Midbrain (tissue), 1 donor: ENCODE results near the gene COG8.

ENCODE experiments used
- DNase-seq: peaks from one replicate; lab custom pipeline; 2025; lab: John Stamatoyannopoulos, UW

Gene COG8

DNA sequence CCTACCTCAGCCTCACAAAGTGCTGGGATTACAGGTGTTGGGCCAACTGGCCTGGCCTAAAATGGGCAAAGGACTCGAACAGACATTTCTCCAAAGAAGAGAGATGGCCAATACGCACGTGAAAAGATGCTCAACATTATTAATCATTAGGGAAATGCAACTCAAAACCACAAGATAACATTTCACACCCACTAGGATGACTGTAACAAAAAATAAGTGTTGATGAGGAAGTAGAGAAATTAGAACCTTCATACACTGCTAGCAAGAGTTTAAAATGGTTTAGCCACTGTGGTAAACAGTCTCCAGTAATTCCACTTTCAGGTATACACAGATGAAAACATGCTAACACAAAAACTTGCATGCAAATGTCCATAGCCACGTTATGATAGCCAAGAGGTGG lies 6.6 kb upstream of the COG8 start:
- no peak for DNase-seq

DNA sequence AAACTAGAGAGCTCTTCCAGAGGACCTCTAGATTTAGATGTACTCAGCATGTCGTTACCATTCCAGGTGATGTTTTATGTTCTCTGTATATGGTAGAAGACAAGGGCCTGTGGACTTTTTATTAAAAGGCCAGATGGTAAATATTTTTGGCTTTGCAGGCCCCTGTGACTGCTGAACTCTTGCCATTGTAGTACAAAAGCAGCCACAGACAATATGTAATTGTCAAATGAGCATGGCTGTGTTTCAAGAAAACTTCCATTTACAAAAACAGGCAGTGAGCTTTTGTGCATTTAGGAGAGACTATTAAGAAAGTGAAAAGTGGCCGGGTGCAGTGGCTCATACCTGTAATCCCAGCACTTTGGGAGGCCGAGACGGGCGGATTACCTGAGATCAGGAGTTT lies 4.8 kb upstream of the COG8 start:
- peak; percentile 29 for DNase-seq

DNA sequence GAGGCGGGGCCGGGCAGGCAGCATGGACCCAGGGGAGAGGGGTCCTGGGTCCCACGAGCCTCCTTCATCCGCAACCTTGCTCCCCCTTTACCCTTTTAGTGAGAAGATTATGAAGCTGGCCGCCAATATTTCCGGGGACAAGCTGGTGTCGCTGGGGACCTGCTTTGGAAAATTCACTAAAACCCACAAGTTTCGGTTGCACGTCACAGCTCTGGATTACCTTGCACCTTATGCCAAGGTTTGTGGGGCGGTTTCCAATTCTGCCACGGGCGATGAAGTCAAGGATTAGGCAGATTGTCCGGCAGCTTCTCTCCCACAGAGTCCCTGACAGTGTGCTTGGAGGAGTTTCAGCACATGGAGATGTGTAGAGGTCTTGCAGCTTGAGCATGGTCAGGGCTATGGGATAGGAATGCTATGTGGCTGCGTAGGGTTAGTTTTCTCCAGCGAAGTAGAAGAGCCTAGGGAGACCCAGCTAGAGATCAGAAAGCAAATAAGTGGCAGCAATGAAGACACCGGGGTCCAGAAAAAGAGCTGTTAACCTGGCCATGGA lies 806 bp upstream of the COG8 start:
- no peak for DNase-seq

DNA sequence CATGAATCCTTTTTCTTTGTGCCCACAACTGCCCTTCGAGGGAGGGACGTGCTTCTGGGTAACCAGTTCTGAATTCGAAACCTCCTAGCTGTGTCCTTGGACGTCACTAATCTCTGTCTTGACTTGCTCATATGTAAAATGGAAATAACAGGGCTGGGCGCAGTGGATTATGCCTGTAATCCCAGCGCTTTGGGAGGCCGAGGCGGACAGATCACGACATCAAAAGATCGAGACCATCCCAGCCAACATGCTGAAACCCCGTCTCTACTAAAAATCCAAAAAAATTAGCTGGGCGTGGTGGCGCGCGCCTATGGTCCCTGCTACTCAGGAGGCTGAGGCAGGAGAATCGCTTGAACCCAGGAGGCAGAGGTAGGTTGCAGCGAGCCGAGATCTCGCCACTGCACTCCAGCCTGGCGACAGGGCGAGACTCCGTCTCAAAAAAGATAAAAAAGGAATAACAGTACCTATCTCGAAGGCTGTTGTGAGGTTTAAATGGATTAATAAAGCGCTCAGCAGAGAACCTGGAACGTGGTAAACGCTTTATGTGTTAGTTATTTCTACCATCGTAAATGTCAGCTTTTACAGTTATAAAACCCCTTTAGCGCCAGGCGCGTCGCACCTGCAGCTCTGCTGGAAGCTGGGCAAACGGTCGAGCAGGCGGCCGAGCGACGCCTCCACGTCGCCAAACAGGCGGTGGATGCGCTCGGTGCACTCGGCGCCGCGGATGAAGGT lies 641 bp downstream of the COG8 start:
- DNase-seq: no peak

DNA sequence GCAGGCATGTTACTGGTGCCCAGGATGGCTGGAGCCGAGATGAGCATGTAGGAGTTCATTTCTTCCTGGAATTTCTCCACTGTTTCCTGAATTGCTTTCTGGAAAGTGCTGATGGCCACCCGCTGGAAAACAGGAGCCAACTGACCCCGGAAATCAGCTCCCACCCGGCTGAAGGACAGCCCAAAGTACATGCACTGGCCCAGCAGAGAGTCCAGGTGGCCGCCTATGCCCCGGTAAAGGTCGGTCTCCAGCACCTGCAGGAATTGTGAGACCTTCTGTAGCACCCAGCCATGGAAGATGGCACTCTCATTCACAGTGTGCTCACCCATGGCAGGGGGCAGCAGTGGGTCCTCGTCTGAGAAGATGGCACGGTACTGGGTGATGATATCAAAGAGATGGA lies 4.7 kb downstream of the COG8 start:
- no peak for DNase-seq

DNA sequence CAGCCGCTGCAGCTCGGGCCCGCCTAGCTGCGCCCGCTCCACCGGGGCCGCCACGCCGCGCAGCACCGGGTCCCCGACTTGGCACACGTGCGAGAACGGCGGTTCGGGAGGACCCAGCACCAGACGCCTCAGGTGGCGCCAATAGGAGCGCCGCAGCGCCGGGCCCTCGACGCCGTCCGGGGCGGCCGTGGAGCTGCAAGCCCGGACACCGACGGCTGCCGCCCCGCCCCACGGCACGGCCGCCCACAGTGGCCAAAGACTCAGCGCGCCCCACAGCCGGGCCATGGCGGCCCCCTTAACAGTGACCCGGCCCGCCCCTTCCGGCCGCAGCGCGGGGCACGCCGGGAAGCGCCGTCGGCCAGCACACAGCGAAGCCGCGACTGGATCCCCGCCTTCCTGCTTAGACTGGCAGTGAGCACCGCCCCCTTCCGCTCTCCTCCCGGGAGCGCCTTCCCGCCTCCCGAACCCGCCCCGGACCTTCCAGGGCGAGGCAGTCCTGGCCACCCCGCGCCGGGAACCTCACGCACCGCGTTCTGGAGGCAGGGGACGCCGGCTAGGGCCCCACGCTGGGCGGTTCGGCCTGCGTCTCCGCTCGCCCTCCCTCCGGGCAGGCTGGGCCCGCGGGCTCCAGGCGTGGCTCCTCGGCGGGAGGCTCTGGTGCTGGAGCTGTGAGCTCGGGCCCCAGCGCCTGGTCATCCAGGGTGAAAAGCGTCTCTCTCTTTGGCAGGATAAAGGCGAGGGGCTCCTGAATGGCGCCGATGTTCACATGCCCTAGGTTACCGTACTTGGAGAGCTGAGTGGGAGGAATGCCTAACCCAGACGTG lies 8.9 kb downstream of the COG8 start, which contains the start of gene PDF:
PDF (minus strand) TSS at position 303 of the 824 bp plus-strand sequence; CDS start at position 285, 18 bp downstream.
- DNase-seq: peak; percentile 96

DNA sequence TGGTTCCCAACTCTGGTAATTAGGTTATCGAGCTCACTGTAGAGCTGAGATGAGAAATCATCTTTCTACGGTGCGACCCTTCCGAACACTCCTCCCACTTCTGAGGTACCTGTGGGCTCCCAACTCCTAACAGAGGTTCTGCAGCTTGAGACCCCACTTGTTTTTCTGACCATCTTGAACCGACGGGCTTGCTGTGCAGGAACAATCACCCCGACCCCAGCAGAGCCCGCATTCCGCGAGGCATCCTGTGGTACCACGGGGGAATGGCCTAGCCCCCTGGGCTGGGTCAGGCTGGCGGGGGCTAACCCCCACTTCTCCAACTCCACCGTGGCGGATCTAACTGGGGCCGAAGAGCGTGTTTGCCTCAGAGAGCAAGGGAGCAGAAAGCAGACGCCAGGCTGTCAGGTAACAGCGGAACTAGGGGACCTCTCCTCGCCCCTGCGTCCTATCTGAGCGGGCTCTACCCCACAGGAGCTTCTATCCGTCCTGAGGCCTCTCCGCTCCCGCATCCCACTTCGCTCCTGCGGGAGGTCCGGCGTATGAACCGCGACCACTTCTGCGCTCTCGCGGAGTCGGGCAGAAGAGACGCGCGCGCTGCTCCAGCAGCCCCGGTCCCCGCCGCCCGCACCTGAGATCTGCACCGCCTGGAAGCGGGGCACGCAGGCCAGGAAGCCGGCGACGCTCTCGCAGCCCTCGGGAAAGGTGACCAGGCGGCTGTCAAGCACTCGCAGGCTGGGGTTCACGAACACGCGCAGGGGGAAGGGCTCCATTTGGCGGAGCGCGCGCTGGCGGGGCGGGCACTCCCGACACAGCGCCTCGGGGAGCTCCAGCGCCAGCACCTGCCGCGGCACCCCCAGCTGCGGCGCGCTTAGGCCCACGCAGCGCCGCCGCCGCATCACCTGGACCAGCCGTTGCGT lies 9.7 kb downstream of the COG8 start:
- DNase-seq: no peak

DNA sequence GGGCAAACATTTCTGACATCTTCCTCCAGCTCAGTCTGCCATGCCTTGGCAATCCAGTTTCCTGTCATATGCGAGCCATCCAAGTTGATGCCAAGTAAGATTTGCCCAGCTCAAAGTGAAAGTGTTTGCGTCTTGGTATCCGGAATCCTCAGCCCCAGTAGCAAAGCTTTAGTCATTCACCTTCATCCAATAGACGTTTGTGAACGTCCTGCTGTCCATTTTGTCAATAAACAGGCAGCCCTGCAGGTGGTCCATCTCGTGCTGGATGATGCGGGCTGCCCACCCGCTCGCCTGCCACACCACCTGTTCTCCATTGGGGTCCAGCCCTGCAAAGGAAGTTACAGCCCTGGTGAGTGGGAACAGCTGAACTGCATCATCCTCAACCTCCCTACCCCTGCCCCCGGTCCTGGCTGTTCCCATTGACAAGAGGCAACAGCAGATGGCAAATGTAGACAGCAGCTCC lies 10.5 kb downstream of the COG8 start:
- no peak for DNase-seq

DNA sequence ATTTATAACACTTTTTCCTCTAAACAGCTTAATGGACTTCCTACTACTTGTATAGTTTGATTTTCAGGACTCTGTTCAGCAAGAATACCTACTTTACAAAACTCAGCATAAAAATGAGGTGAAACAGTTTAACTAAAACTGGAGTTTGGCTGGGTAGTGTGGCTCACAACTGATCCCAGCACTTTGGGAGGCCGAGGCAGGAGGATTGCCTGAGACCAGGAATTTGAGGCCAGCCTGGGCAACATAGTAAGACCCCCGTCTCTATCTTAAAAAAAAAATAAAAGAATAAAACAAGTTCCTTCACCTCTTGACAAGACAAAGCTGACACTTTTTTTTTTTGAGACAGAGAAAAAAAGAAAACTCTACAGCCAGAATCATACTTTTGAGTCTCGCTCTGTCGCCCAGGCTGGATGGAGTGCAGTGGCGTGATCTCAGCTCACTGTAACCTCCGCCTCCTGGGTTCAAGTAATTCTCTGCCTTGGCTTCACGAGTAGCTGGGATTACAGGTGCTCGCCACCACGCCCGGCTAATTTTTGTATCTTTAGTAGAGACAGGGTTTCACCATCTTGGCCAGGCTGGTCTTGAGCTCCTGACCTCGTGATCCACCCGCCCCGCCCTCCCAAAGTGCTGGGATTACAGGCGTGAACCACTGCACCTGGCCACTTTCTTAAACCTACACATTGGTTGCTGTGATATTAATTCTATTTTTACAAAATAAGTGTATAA lies 11.6 kb downstream of the COG8 start:
- no peak for DNase-seq

DNA sequence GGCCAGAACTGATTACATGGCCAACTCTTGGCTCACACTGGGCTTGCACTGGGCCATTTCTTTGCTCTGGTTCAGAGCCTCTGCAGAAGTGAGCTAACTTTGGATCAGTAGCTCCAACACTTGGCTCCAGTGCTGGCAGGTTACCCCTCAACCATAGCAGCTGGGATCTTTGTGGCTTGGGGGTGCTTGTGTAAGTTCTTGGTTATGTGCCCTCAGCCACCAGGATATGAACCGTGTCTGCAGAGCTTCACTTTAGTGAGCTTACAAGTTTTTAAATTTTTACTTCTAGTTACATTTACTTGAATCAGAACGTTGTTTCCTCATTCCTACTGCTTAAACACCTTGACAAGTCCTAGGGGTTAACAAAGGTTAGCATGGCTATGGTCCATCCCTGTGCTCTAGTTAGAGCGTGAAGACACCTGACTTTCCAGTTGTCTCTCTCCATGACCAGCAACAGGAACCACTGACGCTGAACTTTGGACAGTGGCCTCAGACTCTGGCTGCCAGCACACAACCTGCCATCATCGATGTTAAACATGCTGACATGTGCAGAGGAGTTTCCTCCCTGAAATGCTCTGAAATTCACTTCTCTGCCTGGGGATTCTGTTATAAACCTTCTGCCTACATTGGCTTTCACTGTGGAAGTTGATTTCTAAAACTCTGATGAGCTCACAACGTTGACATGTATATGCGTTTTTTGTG lies 13.0 kb downstream of the COG8 start:
- DNase-seq: no peak

DNA sequence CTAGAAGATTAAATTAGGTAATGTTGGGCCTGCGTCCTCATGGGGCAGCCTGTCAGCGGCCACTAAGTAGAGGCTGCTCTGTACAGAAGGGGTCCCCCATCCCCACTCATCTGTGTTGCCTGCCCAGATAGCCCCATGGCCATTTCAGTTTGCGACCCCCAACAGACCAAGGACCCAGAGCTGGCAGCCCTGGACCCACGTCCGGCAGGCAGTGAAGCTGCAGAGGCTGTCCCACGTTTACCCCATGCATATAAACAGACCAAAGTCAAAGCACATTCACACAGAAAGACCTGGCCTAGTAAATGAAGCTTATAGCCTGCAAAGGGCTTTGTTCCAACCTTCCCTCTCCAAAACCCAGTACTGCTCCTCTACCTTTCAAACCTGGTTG lies 13.6 kb downstream of the COG8 start:
- DNase-seq: no peak

DNA sequence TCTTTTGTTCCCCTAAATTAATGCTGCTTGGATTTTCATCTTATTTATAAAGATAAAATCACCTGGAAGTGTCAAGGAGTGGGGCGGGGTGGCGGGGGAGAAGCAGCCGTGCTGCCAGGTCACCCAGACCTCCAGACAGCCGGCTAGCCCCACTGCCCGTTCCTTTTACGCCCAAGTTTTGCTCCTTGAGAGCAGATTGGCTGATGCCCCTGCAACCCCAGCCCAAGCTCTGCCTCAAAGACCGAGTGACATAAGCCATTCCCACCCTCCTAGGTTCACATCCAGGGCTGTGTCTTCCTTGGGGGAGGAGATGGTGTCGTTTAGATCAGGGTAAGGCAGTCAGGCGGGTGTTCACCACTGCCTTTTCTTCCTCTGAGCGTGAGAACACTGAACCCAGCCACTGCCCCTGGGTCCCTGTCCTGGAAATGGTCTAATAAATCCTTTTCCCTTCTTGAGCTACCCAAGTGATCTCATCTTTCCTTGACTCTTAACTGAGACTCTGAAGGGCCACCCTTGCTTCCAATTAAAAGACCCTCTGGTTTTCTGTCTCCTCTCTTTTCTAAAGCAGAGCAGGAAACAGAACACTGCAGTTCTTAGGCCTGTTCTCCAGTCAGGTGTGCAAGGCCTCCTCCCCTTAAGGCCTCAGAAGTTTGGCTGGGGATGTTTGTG lies 14.6 kb downstream of the COG8 start:
- DNase-seq: no peak

DNA sequence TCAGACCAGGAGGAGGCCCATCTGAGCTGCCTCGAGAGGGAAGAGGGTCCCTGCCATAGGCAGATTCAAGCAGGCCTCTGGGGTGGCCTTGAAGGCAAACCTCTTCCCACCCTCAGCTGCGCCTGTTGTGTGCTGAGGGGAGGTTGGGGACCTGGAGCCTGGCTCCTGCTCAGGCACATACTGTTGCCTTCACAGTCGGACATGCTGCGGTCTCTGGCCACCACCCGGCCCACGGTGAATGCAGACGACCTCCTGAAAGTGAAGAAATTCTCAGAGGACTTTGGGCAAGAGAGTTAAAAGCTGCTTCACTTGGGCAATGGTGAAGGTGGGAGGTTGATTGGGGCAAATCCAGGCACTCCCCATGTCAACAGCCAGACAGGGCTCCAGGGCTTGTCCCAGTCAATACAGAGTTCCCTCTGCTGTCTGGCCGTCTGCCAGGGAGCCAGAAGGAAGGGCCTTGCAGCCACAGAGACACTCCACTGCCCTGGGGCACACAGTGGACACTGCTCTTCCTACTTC lies 15.3 kb downstream of the COG8 start:
- no peak for DNase-seq

DNA sequence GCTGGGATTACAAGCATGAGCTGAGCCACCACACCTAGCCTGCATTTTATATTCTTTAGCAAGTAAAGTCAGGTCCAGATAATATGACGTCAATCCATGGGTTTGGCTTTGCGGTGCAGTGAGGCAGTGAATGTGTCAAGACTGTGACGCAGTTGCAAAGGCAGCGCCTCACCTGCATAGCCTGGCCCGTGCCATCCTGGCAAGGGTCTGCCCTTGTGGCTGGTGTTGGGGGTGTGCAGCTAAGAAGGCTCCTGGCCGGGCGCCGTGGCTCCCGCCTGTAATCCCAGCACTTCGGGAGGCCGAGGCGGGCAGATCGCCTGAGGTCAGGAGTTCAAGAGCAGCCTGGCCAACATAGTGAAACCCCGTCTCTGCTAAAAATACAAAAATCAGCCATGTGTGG lies 15.9 kb downstream of the COG8 start:
- no peak for DNase-seq

DNA sequence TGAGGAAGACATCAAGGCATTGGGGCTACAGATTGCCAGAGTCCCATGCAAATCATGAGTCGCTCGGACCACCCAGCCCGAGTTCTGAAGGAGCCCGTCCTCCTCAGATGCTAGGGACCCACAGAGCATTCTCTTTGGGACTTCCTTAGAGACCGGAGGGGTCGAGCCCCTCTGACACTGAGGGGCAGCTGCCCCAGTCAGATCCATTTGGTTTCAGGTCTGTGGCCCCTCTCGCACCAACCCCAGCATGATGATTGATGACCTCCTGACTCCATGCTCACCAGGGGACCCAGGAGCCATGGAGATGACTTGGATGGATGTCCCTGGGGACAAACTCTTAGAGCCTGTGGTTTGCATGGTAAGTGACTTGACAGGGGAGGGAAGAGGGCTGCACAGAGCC lies 17.0 kb downstream of the COG8 start:
- no peak for DNase-seq

DNA sequence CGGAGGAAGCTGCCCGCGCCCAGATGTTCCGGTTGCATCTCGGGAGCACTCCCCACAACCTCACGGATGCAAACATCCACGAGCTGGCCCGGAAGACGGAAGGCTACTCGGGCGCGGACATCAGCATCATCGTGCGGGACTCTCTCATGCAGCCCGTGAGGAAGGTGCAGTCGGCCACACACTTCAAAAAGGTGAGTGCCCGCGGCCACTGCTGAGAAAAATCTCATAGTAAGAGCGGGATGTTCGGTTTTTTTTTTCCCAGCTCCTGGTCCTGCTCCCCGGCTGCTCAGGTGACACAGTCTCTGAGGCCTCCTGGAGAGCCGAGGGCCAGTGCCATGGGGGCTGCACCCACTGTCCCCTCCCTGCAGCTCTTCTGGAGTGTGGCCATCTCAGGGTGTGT lies 18.3 kb downstream of the COG8 start:
- no peak for DNase-seq

DNA sequence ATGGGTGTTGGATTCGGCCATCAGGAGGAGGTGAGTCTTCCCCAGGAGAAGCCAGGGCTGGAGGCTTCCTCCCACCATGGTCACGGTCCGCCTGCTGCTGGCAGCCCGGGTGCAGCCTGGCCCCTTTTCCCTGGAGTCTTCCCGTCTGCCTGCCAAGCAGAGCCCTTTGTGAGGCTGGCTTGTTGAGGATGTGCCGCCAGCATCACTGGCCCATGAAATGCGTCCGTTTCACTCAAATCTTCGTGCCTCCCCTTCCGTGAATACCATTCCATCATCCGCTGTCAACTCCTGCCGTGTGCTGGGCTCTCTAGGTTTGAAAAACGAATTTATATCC lies 18.7 kb downstream of the COG8 start:
- no peak for DNase-seq

DNA sequence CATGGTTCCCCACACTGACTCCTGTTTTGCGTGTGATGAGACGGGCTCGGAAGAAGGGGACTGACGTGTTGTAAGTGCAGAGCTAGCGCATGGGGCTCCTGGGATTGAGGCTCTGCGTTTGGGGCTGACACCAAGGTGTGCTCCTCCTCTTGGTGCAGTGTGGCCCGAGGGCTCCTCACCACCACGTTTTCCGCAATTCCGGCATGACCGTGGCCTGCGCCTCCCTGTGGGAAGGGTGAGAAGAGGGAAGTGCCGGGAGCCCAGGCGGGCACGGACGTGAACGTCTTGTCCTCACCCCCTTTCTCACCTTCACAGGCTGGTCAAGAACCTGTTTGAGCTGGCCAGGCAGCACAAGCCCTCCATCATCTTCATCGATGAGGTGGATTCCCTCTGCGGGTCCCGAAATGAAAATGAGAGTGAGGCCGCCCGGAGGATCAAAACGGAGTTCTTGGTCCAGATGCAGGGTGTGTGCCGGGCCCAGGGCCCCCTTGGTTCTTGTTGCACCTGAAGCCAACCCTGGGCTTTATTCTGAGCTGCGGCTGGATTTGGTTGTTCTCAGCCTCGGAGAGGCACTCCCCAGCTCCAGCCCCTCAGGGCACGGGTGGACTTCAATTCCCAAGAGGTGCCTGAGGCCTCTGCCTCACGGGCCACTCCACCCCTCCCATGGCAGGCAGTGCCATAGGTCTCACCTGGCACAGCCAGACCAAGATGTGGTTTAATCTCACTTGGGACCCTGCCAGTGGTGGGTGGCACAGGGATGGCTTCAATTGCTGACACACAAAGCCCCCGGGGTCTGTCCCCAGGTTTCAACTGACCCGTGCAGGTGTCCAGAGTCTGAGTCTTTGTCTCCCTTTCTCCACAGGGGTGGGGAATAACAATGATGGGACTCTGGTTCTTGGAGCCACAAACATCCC lies 19.3 kb downstream of the COG8 start:
- no peak for DNase-seq

DNA sequence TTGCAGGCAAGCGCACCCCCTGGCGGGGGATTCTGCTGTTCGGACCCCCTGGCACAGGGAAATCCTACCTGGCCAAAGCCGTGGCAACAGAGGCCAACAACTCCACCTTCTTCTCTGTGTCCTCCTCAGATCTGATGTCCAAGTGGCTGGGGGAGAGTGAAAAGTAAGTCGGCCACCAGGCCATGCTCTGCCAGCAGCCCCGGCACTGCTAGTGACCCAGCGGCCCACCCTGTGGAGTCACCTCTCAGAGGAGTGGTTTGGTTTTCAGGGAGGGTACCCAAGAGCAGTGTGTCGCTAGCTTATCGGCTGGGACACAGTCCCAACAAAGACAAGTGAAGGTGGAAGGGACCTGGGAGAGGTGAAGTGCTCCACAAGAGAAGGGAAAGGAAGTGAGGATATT lies 20.0 kb downstream of the COG8 start:
- DNase-seq: no peak
